NCI-H460 (cell line): Measurements from ENCODE around the gene VSX1. TPM values are rescaled to one million over a fixed set of nuclear protein-coding genes. Genes with fewer than 3 reads are reported as not detected.
A peak's percentile ranks its signal among the peaks of the same experiment; 100 is the strongest.

Source experiments
- DNase-seq: peaks from one replicate; pipeline ENCODE4 v3.0.0-alpha.2; 2016; ENCODE audit warnings: low read depth; ENCODE audit errors: extremely low read depth
- total RNA-seq: library from RNA; depleted of rRNA; stranded (reverse); fragments of >200 nt; shearing (Covaris generic); gene quantifications from 2 replicates; pipeline ENCODE4 v1.2.3, GENCODE V29; 2014

Gene VSX1
- total RNA-seq, 1 experiment from 2014 or later: not detected

GRCh38 chr20:25067102-25067987 lies 14.6 kb downstream of the VSX1 start:
- DNase-seq: no peak

GRCh38 chr20:25066386-25066785 lies 15.6 kb downstream of the VSX1 start:
- no peak for DNase-seq

GRCh38 chr20:25065625-25066338 lies 16.2 kb downstream of the VSX1 start:
- DNase-seq: peak; percentile 43

- DNase-seq: no peak
Measured at GRCh38 chr20:25065072-25065624, 16.8 kb downstream of the VSX1 start.

- DNase-seq: no peak
Measured at GRCh38 chr20:25064561-25065071, 17.3 kb downstream of the VSX1 start.

- no peak for DNase-seq
Measured at GRCh38 chr20:25063981-25064380, 18.0 kb downstream of the VSX1 start.

- no peak for DNase-seq
Measured at GRCh38 chr20:25063546-25063945, 18.4 kb downstream of the VSX1 start.

- DNase-seq: no peak
Measured at GRCh38 chr20:25062841-25063240, 19.1 kb downstream of the VSX1 start.

- no peak for DNase-seq
Measured at GRCh38 chr20:25061821-25062530, 20.0 kb downstream of the VSX1 start.

- DNase-seq: no peak
Measured at GRCh38 chr20:25061103-25061799, 20.7 kb downstream of the VSX1 start.

GRCh38 chr20:25059866-25060465 lies 22.0 kb downstream of the VSX1 start:
- no peak for DNase-seq

GRCh38 chr20:25058847-25059810 lies 22.8 kb downstream of the VSX1 start:
- DNase-seq: no peak

- no peak for DNase-seq
Measured at GRCh38 chr20:25058051-25058846, 23.7 kb downstream of the VSX1 start, which contains the start of gene ACSS1. Gene ACSS1, minus strand, starts transcription at chr20:25058139. Its CDS starts 37 bp downstream, at chr20:25058102.

GRCh38 chr20:25057234-25058050 lies 24.5 kb downstream of the VSX1 start:
- DNase-seq: peak; percentile 35

- DNase-seq: no peak
Measured at GRCh38 chr20:25056690-25057233, 25.2 kb downstream of the VSX1 start.

GRCh38 chr20:25055711-25056495 lies 26.0 kb downstream of the VSX1 start:
- DNase-seq: no peak
